Umbilical cord (tissue), 2 donors: ENCODE results near the gene RNASEH2C. TPM values are rescaled to one million over a fixed set of nuclear protein-coding genes. Genes with fewer than 3 reads are reported as not detected.
"Not testable (repeated sequence)": the region's sequence is repeated elsewhere in the genome, so short reads cannot be mapped to it uniquely, and the experiment has no call there.

Experiments
- DNase-seq: peaks from one replicate; pipeline ENCODE4 v3.0.0-alpha.2; 2015; ENCODE audit warnings: low spot score
- total RNA-seq: library from RNA; depleted of rRNA; stranded (reverse); fragments of >200 nt; gene quantifications from one replicate; pipeline ENCODE4 v1.2.3, GENCODE V29; 2014; ENCODE audit warnings: low replicate concordance; ENCODE audit not compliant: insufficient read depth

RNASEH2C gene
- total RNA-seq, 1 donor from 2014 or later: 50.3 TPM

- no peak for DNase-seq
Measured at GRCh38 chr11:65717906-65718305, 2.7 kb downstream of the RNASEH2C start.

GRCh38 chr11:65716774-65717405 is 3.7 kb downstream of the RNASEH2C start:
- DNase-seq: no peak

DNA sequence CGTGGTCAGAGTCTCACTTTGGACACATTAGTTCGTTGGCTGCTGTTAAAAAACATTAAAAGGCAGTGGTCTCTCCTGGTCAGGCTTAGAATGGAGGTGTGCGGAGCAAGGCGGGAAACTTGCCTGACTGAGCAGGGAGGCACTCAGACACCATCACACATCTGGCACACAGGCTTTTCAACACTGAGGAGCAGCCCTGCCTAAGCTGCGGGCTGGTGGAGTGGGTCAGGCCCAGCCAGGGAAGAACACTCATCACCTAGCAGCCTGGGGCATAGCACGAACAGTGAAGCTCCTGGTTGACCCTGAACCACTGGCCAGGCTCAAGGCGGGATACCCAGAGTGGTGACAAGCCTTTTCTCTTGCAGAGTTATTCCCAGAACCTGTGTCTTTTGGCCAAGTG is 4.3 kb downstream of the RNASEH2C start:
- no peak for DNase-seq

GRCh38 chr11:65714433-65714832 is 6.2 kb downstream of the RNASEH2C start:
- DNase-seq: no peak

DNA sequence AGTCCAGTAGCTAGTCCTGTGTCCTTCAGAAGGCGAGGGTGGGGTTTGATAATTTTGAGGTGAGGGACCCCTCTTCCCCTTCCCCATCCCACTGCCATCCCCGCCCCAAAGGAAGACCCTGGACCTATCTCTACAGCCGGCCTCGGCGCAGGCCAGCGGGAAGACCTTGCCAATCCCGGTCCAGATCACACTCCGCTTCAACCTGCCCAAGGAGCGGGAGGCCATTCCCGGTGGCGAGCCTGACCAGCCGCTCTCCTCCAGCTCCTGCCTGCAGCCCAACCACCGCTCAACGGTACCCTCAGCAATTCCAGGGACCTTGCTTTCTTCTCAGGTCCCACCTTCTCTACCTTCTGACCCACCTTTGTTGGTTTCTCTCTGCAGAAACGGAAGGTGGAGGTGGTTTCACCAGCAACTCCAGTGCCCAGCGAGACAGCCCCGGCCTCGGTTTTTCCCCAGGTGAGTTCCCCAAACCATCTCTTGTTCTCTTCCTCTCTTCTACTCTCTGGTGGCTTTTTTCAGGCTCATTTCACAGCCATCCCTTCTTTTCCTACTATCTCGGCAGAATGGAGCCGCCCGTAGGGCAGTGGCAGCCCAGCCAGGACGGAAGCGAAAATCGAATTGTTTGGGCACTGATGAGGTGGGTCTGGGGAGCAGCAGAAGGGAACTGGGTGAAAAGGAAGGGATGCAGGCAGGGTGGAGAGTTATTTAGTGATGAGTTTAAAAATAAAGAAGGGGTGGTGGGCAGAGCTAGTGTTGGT is 7.2 kb downstream of the RNASEH2C start:
- DNase-seq: no peak

DNA sequence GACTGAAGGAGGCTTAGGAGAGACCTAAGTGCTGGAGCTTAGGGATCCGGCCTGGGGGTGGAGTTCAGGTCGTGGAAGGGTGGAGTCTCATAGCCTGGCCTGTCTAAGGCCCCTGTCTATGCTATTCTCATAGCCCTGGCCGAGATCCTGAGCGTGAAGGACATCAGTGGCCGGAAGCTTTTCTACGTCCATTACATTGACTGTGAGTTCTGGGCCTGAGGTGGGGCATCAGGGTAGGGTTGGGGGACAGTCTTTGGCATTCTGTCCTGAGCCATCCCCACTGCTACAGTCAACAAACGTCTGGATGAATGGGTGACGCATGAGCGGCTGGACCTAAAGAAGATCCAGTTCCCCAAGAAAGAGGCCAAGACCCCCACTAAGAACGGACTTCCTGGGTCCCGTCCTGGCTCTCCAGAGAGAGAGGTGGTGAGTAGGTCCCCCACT is 7.9 kb downstream of the RNASEH2C start:
- DNase-seq: no peak

GRCh38 chr11:65711785-65712632 is 8.6 kb downstream of the RNASEH2C start, which contains the start of gene KAT5:
Gene KAT5, plus strand, starts transcription at chr11:65712252. Its CDS starts 16 bp downstream, at chr11:65712268.
- peak; percentile 99 for DNase-seq

GRCh38 chr11:65710421-65710820 is 10.2 kb downstream of the RNASEH2C start:
- DNase-seq: no peak

- peak; percentile 81 for DNase-seq
Measured at GRCh38 chr11:65709661-65710060, 10.9 kb downstream of the RNASEH2C start.

GRCh38 chr11:65708451-65708850 is 12.1 kb downstream of the RNASEH2C start:
- DNase-seq: no peak

DNA sequence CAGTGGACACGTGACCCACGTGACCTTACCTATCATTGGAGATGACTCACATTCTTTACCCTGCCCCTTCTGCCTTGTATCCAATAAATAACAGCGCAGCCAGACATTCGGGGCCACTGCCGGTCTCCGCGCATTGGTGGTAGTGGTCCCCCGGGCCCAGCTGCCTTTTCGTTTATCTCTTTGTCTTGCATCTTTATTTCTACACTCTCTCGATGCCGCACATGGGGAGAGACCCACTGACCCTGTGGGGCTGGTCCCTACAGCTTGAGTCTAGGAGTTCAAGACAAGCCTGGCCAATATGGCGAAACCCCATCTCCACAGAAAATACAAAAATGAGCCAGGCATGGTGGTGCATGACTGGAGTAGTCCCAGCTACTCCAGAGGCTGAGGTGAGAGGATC is 13.6 kb downstream of the RNASEH2C start:
- not testable (repeated sequence) for DNase-seq

GRCh38 chr11:65706303-65706763 is 14.3 kb downstream of the RNASEH2C start:
- peak; percentile 33 for DNase-seq

DNA sequence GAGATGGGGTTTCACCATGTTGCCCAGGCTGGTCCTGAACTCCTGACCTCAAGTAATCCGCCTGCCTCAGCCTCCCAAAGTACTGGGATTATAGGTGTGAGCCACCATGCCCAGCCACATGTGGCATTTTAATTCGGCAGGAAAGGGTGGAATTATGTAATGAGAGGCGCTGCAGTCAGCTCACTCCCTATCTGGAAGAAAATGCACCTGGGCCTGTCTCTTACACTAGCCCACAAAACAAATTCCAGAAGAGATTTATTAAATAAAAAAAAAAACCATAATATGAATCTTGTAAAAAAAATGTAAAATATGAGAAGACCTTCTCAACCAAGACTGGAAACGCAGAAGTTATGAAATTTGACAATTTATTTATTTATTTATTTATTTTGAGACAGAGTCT is 16.8 kb downstream of the RNASEH2C start:
- no peak for DNase-seq

DNA sequence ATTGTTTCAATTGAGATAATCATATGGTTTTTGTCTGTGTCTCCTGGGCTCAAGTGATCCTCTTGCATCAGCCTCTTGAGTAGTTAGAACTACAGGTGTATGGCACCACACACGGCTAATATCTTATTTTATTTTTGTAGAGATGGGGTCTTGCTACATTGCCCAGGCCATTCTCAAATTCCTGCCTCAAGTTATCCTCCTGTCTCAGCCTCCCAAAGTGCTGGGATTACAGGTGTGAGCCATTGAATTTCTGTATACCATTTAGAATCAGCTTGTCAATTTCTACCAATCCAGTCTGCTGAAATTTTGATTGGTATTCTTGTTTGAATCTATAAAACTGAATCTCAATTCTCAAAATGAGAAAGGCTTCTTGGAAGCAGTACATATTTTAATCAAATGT is 18.9 kb downstream of the RNASEH2C start:
- no peak for DNase-seq

DNA sequence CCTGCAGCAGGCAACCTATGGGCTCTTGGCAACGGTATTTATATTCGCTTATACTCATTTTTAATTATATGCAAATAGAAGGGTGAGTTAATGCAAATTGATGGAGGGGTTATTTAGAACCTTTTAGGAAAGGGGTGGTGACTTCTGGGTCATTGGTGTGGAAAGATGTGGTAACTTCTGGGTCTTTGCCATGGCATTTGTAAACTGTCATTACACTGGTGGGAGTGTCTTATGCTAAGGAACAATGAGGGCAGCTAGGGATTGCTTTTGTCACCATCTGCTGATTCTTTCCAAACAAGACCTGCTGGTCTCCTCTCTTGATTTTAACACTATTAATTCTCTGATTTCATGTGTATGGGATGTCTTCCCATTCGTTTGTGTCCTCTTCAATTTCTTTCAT is 20.2 kb downstream of the RNASEH2C start:
- no peak for DNase-seq

- no peak for DNase-seq
Measured at GRCh38 chr11:65699306-65699705, 21.3 kb downstream of the RNASEH2C start.

GRCh38 chr11:65698205-65698604 is 22.4 kb downstream of the RNASEH2C start:
- no peak for DNase-seq

DNA sequence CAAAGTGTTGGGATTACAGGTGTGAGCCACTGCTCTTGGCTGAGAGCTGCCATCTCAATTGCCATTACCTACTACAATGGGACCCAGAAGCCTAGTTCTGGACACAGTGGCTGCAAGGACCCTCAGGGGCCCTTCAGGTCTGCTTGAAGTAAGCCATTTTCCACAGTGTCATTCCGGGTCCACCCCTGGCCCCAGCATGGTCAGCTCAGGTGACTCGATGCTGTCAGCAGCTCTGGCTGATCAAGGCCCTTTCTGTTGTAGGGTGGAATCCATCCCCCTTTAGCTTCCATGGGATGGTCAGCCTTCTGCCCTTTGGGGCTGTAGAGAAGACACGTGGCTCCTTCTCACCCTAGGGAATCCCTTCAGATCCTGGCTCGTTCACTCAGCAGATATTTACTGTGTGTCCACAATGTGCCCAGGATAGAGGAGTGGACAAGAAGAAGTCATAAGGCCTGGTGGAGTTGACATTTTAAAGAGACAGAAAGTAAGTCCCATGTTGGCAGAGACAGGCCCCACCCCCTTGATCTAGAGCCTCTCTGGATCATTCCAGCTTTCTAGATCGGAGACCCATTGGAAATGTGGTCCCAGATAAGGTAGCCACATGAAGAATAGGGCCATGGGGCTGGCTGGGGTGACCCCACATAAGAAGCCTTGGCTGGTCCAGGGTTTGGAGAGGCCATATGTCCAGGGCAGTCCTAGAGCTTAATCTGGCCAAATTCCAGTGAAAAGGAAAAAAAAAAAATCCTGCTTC is 23.6 kb downstream of the RNASEH2C start:
- DNase-seq: no peak

DNA sequence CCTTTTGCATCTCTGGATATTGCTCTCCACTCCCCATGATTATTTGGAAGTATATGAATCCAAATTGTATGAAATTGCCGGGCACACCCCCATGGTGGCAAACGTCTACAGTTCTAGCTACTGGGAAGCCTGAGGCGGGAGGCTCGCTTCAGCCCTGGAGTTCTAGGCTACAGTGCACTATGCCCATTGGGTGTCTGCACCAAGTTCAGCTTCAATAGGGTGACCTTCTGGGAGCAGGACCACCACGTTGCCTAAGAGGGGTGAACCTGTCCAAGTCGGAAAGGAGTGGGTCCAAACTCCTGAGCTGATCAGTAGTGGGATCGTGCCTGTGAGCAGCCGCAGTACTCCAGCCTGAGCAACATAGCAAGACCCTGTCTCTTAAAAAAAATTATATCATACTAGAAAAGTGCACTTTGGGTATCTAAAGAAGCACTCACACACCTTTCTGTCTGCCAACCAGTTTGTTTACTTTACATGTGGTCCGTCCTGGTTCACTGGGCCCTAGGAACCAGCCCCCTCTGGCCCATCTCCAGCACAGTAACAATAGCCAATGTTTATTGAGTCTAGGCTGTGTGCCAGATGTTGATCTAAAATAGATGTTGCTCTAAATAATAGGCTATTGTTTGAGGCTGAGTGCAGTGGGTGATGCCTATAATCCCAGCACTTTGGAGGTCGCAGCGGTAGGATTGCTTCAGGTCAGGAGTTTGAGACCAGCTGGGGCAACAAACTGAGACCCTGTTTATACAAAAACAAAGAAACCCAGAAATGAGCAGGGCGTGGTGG is 24.9 kb downstream of the RNASEH2C start:
- DNase-seq: no peak

GRCh38 chr11:65692367-65692766 is 28.2 kb downstream of the RNASEH2C start:
- DNase-seq: no peak

- DNase-seq: not testable (repeated sequence)
Measured at GRCh38 chr11:65691847-65692246, 28.8 kb downstream of the RNASEH2C start.
